ENCODE results near the gene IL18R1. TPM values are rescaled to one million over a fixed set of nuclear protein-coding genes. Genes with fewer than 3 reads are reported as not detected.

IL18R1 gene
- polyA plus RNA-seq, 1 donor (not counting 4 experiments of a cell fraction or from before 2014, with no cell fraction given), result 1.7 TPM

GRCh38 chr2:102366406-102367112 is 11.0 kb downstream of the IL18R1 start:
- H3K79me2 ChIP-seq (ENCODE audit: control insufficient read depth, insufficient read depth, low read length), result no peaks in the 10 kb centered on the region
- dilution Hi-C loops (cut with MboI; ENCODE audit: extremely low pct_ligation_motif_present, low sequenced_read_pairs), result no loop called here
- peaks cover 0 to 2% of the 10 kb centered on the region in 2 experiments for H3K36me3 ChIP-seq (ENCODE audit: control insufficient read depth in 2 of 2, extremely low read depth in 1 of 2, insufficient read depth in 2 of 2, low read length in 2 of 2)
- H3K4me3 ChIP-seq (ENCODE audit: control insufficient read depth in 2 of 3, extremely low read depth in 1 of 3, insufficient read depth in 2 of 3, low read depth in 1 of 3, low read length in 3 of 3), result no peak overlapping the region
- H3K4me2 ChIP-seq (ENCODE audit: control insufficient read depth, extremely low read depth, insufficient read depth, low read depth, low read length), result no peak overlapping the region
- H4K20me1 ChIP-seq (ENCODE audit: control insufficient read depth, extremely low read depth, insufficient read depth, low read length), result no peaks in the 10 kb centered on the region
- H3K27ac ChIP-seq (ENCODE audit: control insufficient read depth, insufficient read depth, low read length), result no peak overlapping the region
- H3K9me1 ChIP-seq (ENCODE audit: control insufficient read depth, extremely low read depth, insufficient read depth, low read length), result no peaks in the 10 kb centered on the region
- no peaks in the 10 kb centered on the region for H3K27me3 ChIP-seq (ENCODE audit: control insufficient read depth, extremely low read depth, insufficient read depth, low read length)
- H3K4me1 ChIP-seq (ENCODE audit: control insufficient read depth, extremely low read depth, insufficient read depth, low read length), result no peaks in the 10 kb centered on the region
- TF ChIP-seq CTCF (optimal IDR thresholded peaks at IDR 0.05 in 1 of 3, IDR thresholded peaks at IDR 0.05 in 1 of 3, conservative IDR thresholded peaks at IDR 0.05 in 1 of 3; ENCODE audit: extremely low read depth in 1 of 3, insufficient read depth in 2 of 3, low read length in 3 of 3) (no peak), EZH2 (IDR thresholded peaks at IDR 0.05; ENCODE audit: low read length) (no peak)
- DNase-seq (ENCODE audit: low read depth, low spot score) (no peak), FAIRE-seq (no peak)
- peaks cover 2% of the 10 kb centered on the region for H3K9me3 ChIP-seq (ENCODE audit: control insufficient read depth, low read depth, low read length)
- no peak overlapping the region for H3K9ac ChIP-seq (ENCODE audit: control insufficient read depth, extremely low read depth, insufficient read depth, low read length)
- no peak overlapping the region for H2AFZ ChIP-seq (ENCODE audit: control insufficient read depth, low read length)

GRCh38 chr2:102367331-102367971 is 11.9 kb downstream of the IL18R1 start:
- no peak overlapping the region for H2AFZ ChIP-seq (ENCODE audit: control insufficient read depth, low read length)
- no peak overlapping the region for H3K27ac ChIP-seq (ENCODE audit: control insufficient read depth, insufficient read depth, low read length)
- peaks cover 2% of the 10 kb centered on the region for H3K9me3 ChIP-seq (ENCODE audit: control insufficient read depth, low read depth, low read length)
- peaks cover 0 to 2% of the 10 kb centered on the region in 2 experiments for H3K36me3 ChIP-seq (ENCODE audit: control insufficient read depth in 2 of 2, extremely low read depth in 1 of 2, insufficient read depth in 2 of 2, low read length in 2 of 2)
- H3K4me2 ChIP-seq (ENCODE audit: control insufficient read depth, extremely low read depth, insufficient read depth, low read depth, low read length), result no peak overlapping the region
- dilution Hi-C loops (cut with MboI; ENCODE audit: extremely low pct_ligation_motif_present, low sequenced_read_pairs), result no loop called here
- no peaks in the 10 kb centered on the region for H3K79me2 ChIP-seq (ENCODE audit: control insufficient read depth, insufficient read depth, low read length)
- H3K4me3 ChIP-seq (ENCODE audit: control insufficient read depth in 2 of 3, extremely low read depth in 1 of 3, insufficient read depth in 2 of 3, low read depth in 1 of 3, low read length in 3 of 3), result no peak overlapping the region
- FAIRE-seq (no peak), DNase-seq (ENCODE audit: low read depth, low spot score) (no peak)
- no peak for TF ChIP-seq CTCF (optimal IDR thresholded peaks at IDR 0.05 in 1 of 3, IDR thresholded peaks at IDR 0.05 in 1 of 3, conservative IDR thresholded peaks at IDR 0.05 in 1 of 3; ENCODE audit: extremely low read depth in 1 of 3, insufficient read depth in 2 of 3, low read length in 3 of 3)
- no peak for TF ChIP-seq EZH2 (IDR thresholded peaks at IDR 0.05; ENCODE audit: low read length)
- no peaks in the 10 kb centered on the region for H3K4me1 ChIP-seq (ENCODE audit: control insufficient read depth, extremely low read depth, insufficient read depth, low read length)
- no peaks in the 10 kb centered on the region for H3K9me1 ChIP-seq (ENCODE audit: control insufficient read depth, extremely low read depth, insufficient read depth, low read length)
- no peak overlapping the region for H3K9ac ChIP-seq (ENCODE audit: control insufficient read depth, extremely low read depth, insufficient read depth, low read length)
- no peaks in the 10 kb centered on the region for H4K20me1 ChIP-seq (ENCODE audit: control insufficient read depth, extremely low read depth, insufficient read depth, low read length)
- H3K27me3 ChIP-seq (ENCODE audit: control insufficient read depth, extremely low read depth, insufficient read depth, low read length), result no peaks in the 10 kb centered on the region
